Activated B cell treated with CpG ODN at 0.5 μM for 24 hours (primary cell): ENCODE results near the gene KIAA1328. TPM values are rescaled to one million over a fixed set of nuclear protein-coding genes. Genes with fewer than 3 reads are reported as not detected.

Experiments used
- ATAC-seq: fragments of 200-7000 bp; cut with Tn5 transposase; one replicate; pipeline ENCODE4 v1.10.0; 2021; ENCODE audit warnings: low read depth, mild to moderate bottlenecking, moderate library complexity
- CTCF ChIA-PET: fragments of 350-600 bp; sonication (Branson Sonifier 250); formaldehyde crosslinking; loops from one replicate; lab custom pipeline; 2021; ENCODE audit warnings: antibody characterized with exemption; lab: Charles Lee
- POLR2A ChIA-PET: fragments of 350-600 bp; sonication (Branson Sonifier 250); formaldehyde crosslinking; loops from one replicate; lab custom pipeline; 2021; ENCODE audit warnings: antibody characterized with exemption; lab: Charles Lee
- DNase-seq: peaks from one replicate; pipeline ENCODE4 v3.0.0; 2022
- H3K27ac Mint-ChIP-seq: one replicate; pipeline ENCODE4 v1.8.0; 2020; ENCODE audit warnings: mixed read lengths
- H3K27me3 Mint-ChIP-seq: one replicate; pipeline ENCODE4 v1.8.0; 2021; ENCODE audit warnings: mixed read lengths
- H3K36me3 Mint-ChIP-seq: one replicate; pipeline ENCODE4 v1.8.0; 2021; ENCODE audit warnings: low read depth, mixed read lengths
- H3K4me1 Mint-ChIP-seq: one replicate; pipeline ENCODE4 v1.8.0; 2021; ENCODE audit warnings: mixed read lengths
- H3K4me3 Mint-ChIP-seq: one replicate; pipeline ENCODE4 v1.8.0; 2020; ENCODE audit warnings: mild to moderate bottlenecking, mixed read lengths
- H3K9me3 Mint-ChIP-seq: one replicate; pipeline ENCODE4 v1.8.0; 2020; ENCODE audit warnings: mixed read lengths
- intact Hi-C: fragments of 100-400 bp; cut with micrococcal nuclease; formaldehyde crosslinking; loops from one replicate; pipeline ENCODE4 v1.15.1; 2024
- total RNA-seq: library from RNA; stranded (reverse); gene quantifications from 2 replicates; pipeline ENCODE4 v1.2.3, GENCODE V29; 2022
- TF ChIP-seq, protein P1 (sequence below): fragments of 200-600 bp; IDR thresholded peaks from one replicate; pipeline ENCODE4 v1.8.0; 2022; ENCODE audit warnings: antibody characterized with exemption, mild to moderate bottlenecking

KIAA1328 gene
- total RNA-seq, 1 donor from 2014 or later = 12.9 TPM

GRCh38 chr18:37184209-37184868, 355.4 kb downstream of the KIAA1328 start:
- Mint-ChIP-seq H3K27me3 (no peaks in the 10 kb centered on the region), H3K36me3 (peaks cover 7% of the 10 kb centered on the region), H3K9me3 (no peaks in the 10 kb centered on the region), H3K4me1 (no peaks in the 10 kb centered on the region), H3K4me3 (no peak overlapping the region), H3K27ac (no peak overlapping the region)
- no peak for DNase-seq
- POLR2A ChIA-PET = no interaction called here
- CTCF ChIA-PET = no interaction called here
- no peak for ATAC-seq
- intact Hi-C loops = no loop called here
- TF ChIP-seq, protein P1, sequence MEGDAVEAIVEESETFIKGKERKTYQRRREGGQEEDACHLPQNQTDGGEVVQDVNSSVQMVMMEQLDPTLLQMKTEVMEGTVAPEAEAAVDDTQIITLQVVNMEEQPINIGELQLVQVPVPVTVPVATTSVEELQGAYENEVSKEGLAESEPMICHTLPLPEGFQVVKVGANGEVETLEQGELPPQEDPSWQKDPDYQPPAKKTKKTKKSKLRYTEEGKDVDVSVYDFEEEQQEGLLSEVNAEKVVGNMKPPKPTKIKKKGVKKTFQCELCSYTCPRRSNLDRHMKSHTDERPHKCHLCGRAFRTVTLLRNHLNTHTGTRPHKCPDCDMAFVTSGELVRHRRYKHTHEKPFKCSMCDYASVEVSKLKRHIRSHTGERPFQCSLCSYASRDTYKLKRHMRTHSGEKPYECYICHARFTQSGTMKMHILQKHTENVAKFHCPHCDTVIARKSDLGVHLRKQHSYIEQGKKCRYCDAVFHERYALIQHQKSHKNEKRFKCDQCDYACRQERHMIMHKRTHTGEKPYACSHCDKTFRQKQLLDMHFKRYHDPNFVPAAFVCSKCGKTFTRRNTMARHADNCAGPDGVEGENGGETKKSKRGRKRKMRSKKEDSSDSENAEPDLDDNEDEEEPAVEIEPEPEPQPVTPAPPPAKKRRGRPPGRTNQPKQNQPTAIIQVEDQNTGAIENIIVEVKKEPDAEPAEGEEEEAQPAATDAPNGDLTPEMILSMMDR = no peak

DNA sequence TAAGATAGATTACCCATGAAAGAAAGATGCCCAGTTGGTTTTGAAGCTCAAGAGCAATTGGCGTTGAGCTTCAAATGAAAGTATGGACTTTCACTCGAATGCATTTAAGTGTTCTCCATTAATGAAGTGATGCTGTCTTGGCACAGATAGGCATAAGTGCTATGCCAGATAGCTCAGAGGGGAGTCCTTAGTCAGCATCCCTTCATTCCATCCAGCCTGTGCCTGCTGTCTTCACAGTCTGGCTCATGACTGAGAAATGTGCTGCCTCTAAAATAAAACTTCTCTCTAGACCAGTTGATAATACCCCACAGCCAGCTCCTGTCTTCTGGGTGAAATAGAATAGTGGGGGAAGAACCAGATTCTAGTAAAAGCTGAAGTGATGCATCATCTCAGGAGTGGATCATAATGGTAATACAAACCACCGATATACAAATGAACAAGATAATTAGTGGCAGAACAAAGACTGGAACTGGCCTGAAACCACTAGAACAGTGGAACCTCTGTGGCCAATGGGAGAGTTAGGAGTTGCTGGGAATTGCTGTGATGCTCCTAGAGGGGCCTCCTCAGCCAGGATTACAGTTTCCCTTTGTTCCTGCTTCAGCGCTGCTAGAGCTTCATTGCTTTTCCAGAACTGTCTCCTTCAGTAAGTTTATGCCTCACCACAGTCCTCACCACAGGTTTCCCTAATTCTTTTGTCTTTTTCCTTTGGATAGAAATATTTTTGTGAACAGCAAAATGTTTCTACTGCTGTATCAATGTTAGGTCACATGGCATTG, 359.3 kb downstream of the KIAA1328 start:
- ChIA-PET POLR2A (no interaction called here), CTCF (no interaction called here)
- no peak overlapping the region for H3K4me3 Mint-ChIP-seq
- no peak for ATAC-seq
- no peaks in the 10 kb centered on the region for H3K27me3 Mint-ChIP-seq
- DNase-seq = no peak
- no peaks in the 10 kb centered on the region for H3K4me1 Mint-ChIP-seq
- TF ChIP-seq, protein P1 = no peak
- H3K9me3 Mint-ChIP-seq = no peaks in the 10 kb centered on the region
- H3K36me3 Mint-ChIP-seq = peaks cover 2% of the 10 kb centered on the region
- intact Hi-C loops = no loop called here
- H3K27ac Mint-ChIP-seq = no peak overlapping the region

DNA sequence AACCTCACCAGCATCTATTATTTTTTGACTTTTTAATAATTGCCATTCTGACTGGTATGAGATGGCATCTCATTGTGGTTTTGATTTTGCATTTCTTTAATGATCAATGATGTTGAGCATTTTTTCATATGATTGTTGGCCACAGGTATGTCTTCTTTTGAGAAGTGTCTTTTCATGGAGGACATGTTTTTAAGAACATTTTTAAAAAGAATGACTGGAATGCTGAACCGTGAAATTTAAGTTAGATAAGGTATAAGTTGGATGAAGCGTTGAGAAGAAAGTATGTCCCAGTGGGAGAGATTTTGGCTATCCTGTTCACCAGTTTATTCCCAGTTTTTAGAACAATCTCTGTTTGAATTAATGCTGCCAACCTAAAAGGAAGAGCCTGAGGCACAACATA, 370.8 kb downstream of the KIAA1328 start:
- ATAC-seq (no peak), DNase-seq (no peak)
- Mint-ChIP-seq H3K4me1 (no peaks in the 10 kb centered on the region), H3K27ac (no peak overlapping the region), H3K4me3 (no peak overlapping the region), H3K27me3 (no peaks in the 10 kb centered on the region), H3K9me3 (peaks cover 22% of the 10 kb centered on the region), H3K36me3 (peaks cover 31% of the 10 kb centered on the region)
- intact Hi-C loops = no loop called here
- ChIA-PET POLR2A (no interaction called here), CTCF (no interaction called here)
- TF ChIP-seq, protein P1 = no peak

DNA sequence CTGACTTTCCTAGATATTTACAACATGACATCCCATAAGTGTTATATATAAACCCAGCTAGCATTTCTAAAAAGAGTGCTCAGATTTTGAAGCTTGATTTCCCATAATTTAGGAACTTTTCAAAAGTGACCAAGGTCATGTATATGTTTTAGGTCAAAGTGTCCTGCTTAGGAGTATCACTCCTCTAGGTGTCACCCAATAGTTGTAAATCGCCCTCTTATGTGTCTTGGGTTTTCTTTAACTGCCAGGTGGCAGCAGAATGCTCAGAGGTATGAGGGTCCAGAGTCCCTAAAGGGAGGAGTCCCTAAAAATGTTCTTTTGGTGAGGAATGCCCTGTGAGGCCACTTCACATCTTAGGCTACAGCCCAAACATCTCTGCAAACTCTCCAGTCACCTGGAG, 378.4 kb downstream of the KIAA1328 start:
- intact Hi-C loops = no loop called here
- ATAC-seq (no peak), DNase-seq (no peak)
- no peaks in the 10 kb centered on the region for H3K4me1 Mint-ChIP-seq
- H3K4me3 Mint-ChIP-seq = no peak overlapping the region
- no peak overlapping the region for H3K27ac Mint-ChIP-seq
- TF ChIP-seq, protein P1 = no peak
- H3K36me3 Mint-ChIP-seq = peaks cover 12% of the 10 kb centered on the region
- CTCF ChIA-PET = no interaction called here
- no peaks in the 10 kb centered on the region for H3K27me3 Mint-ChIP-seq
- H3K9me3 Mint-ChIP-seq = peaks cover 5% of the 10 kb centered on the region
- POLR2A ChIA-PET = interaction anchor here (0.6 kb wide), 1 partner anchor 773 kb away, joined by 4 read pairs; no protein-coding TSS in a partner anchor

DNA sequence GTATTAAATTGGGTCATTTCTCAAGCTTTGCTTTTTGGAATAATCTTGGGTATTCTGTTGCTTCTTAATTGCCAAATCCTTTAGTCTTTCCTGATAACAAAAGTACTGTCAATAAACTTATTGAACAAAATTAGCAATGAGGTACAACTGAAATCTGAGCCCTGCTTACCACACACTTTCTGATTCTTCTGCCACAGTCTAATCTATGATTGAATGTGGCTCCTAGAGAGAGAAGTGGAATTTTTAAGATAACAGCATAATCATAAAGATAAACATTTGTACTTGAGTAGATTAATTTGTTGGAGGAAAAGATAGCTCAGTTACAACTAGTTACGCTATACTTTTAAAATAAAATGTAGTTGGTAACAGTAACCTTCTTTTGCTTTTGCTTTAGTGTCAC, 381.9 kb downstream of the KIAA1328 start:
- no peak overlapping the region for H3K4me3 Mint-ChIP-seq
- no peaks in the 10 kb centered on the region for H3K4me1 Mint-ChIP-seq
- TF ChIP-seq, protein P1 = no peak
- CTCF ChIA-PET = no interaction called here
- POLR2A ChIA-PET = no interaction called here
- H3K36me3 Mint-ChIP-seq = peaks cover 10% of the 10 kb centered on the region
- H3K27ac Mint-ChIP-seq = no peak overlapping the region
- intact Hi-C loops = no loop called here
- DNase-seq (no peak), ATAC-seq (no peak)
- H3K27me3 Mint-ChIP-seq = no peaks in the 10 kb centered on the region
- peaks cover 6% of the 10 kb centered on the region for H3K9me3 Mint-ChIP-seq
